Smooth muscle cell (in vitro differentiated cells): ENCODE results near the gene SKIC8. TPM values are rescaled to one million over a fixed set of nuclear protein-coding genes. Genes with fewer than 3 reads are reported as not detected.

Experiments used
- DNase-seq: peaks from one replicate; lab custom pipeline; 2025; ENCODE audit not compliant: unreplicated experiment; lab: John Stamatoyannopoulos, UW
- H2AFZ ChIP-seq: fragments of 200-600 bp; sonication (generic); 2 replicates; pipeline ENCODE4 v1.6.0; 2016; ENCODE audit warnings: antibody characterized with exemption, low read depth, mild to moderate bottlenecking
- H3F3A ChIP-seq: fragments of 200-600 bp; sonication (generic); 2 replicates; pipeline ENCODE4 v1.6.0; 2017; ENCODE audit warnings: antibody characterized with exemption, low read depth
- H3K27ac ChIP-seq: fragments of 200-600 bp; sonication (generic); 2 replicates; pipeline ENCODE4 v1.5.1; 2016; ENCODE audit warnings: low read depth, mild to moderate bottlenecking
- H3K27me3 ChIP-seq: fragments of 200-600 bp; sonication (generic); 2 replicates; pipeline ENCODE4 v1.6.1; 2016; ENCODE audit warnings: low read depth, mild to moderate bottlenecking
- H3K36me3 ChIP-seq: fragments of 200-600 bp; sonication (generic); 2 replicates; pipeline ENCODE4 v1.5.1; 2016; ENCODE audit warnings: low read depth
- H3K4me1 ChIP-seq: fragments of 200-600 bp; sonication (generic); 2 replicates; pipeline ENCODE4 v1.5.1; 2016; ENCODE audit warnings: low read depth
- H3K4me2 ChIP-seq: fragments of 200-600 bp; sonication (generic); 2 replicates; pipeline ENCODE4 v1.6.0; 2016; ENCODE audit warnings: mild to moderate bottlenecking
- H3K4me3 ChIP-seq: fragments of 200-600 bp; sonication (generic); 2 replicates; pipeline ENCODE4 v1.5.1; 2016; ENCODE audit warnings: mild to moderate bottlenecking
- H3K79me2 ChIP-seq: fragments of 200-600 bp; sonication (generic); 2 replicates; pipeline ENCODE4 v1.6.0; 2016; ENCODE audit warnings: low read depth, mild to moderate bottlenecking
- H3K9ac ChIP-seq: fragments of 200-600 bp; sonication (generic); 2 replicates; pipeline ENCODE4 v1.6.0; 2016; ENCODE audit warnings: low read depth
- H3K9me3 ChIP-seq: fragments of 200-600 bp; sonication (generic); replicated peaks from 2 replicates; pipeline ENCODE4 v1.5.1; 2016; ENCODE audit warnings: low read depth
- H4K20me1 ChIP-seq: fragments of 200-600 bp; sonication (generic); 2 replicates; pipeline ENCODE4 v1.6.0; 2016; ENCODE audit warnings: low read depth
- CTCF ChIP-seq: fragments of 200-600 bp; sonication (generic); IDR thresholded peaks from 2 replicates; pipeline ENCODE4 v1.5.1; 2017; ENCODE audit warnings: borderline replicate concordance, mild to moderate bottlenecking, antibody characterized with exemption; ENCODE audit not compliant: insufficient read depth, poor library complexity, severe bottlenecking
- WGBS: methylation state at CpG from one replicate; pipeline ENCODE4 v1.1.7; 2016; ENCODE audit warnings: low lambda C conversion rate; 5-methylcytosine and 5-hydroxymethylcytosine counted together
- polyA plus RNA-seq: library from polyadenylated mRNA; unstranded; fragments of >200 nt; fragmentation: Nextera tagmentation; extraction: Ambion mirVana; gene quantifications from 2 replicates; pipeline ENCODE4 v1.2.1, GENCODE V29; 2016
- total RNA-seq: library from RNA; depleted of rRNA; stranded (reverse); fragments of >200 nt; gene quantifications from 2 replicates; pipeline ENCODE4 v1.2.3, GENCODE V29; 2014

SKIC8 gene
- total and polyA plus RNA-seq, 2 experiments from 2014 or later: 63.6 to 72.9 TPM

DNA sequence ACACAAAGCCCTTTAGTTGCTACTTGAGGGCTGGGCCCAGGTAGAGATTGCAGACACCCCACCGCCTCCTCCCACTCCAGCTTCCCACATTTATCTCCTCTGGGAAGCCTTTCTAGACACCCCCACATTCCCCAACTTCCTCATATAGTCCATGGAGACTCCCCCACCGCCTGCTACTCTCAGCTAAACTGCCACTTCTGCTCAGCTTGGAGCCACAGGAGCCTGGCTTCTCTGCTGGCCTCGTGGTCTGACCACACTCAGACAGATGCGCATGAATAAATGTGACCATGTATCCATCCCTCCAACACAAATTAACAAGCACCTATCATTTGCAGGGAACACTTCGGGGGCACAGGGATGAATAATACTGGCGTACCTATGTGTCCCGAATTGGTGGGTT lies 54.5 kb downstream of the SKIC8 start:
- Histone ChIP-seq H3K27me3 (no peaks in the 10 kb centered on the region), H3K4me3 (no peak overlapping the region), H3K36me3 (no peaks in the 10 kb centered on the region), H3K9me3 (no peaks in the 10 kb centered on the region), H3K79me2 (no peaks in the 10 kb centered on the region), H2AFZ (no peak overlapping the region), H3K4me2 (no peak overlapping the region), H3F3A (no peaks in the 10 kb centered on the region), H3K4me1 (no peaks in the 10 kb centered on the region), H4K20me1 (no peaks in the 10 kb centered on the region), H3K9ac (no peak overlapping the region), H3K27ac (no peak overlapping the region)
- DNase-seq: no peak
- TF ChIP-seq CTCF: no peak
- 59% methylated on average over 7 of the region's 7 CpGs for WGBS

- H3K9ac ChIP-seq: no peak overlapping the region
- H3K27ac ChIP-seq: no peak overlapping the region
- H3K79me2 ChIP-seq: no peaks in the 10 kb centered on the region
- TF ChIP-seq CTCF: no peak
- H3K36me3 ChIP-seq: no peaks in the 10 kb centered on the region
- DNase-seq: no peak
- H3K4me2 ChIP-seq: no peak overlapping the region
- WGBS: 91% methylated on average over 6 of the region's 6 CpGs
- H2AFZ ChIP-seq: no peak overlapping the region
- H3K4me1 ChIP-seq: no peaks in the 10 kb centered on the region
- no peaks in the 10 kb centered on the region for H4K20me1 ChIP-seq
- no peak overlapping the region for H3K4me3 ChIP-seq
- no peaks in the 10 kb centered on the region for H3K9me3 ChIP-seq
- no peaks in the 10 kb centered on the region for H3K27me3 ChIP-seq
- no peaks in the 10 kb centered on the region for H3F3A ChIP-seq
These were observed 55.3 kb downstream of the SKIC8 start for GRCh38 chr15:78244101-78244500.

DNA sequence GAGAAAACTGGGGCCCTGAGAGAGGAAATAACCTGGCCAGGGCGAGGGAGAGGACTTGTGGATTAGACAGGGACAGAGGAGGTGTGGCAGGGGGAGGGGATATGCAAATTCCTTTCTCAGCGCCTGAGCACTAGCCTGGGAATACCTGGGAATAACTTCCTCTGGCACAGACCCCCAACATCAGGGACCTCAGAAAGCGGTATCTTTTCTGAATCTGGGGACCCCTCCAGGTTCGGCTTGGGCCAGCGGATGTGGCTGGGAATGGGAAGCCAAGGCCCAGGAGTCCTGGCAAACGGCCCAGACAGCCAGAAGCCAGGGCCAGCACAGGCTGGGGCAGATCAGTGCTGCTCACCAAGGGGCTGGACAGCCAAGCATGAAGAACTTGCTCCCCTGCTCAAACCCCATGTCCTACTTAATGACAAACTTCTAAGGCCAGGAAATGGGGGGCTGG lies 55.9 kb downstream of the SKIC8 start:
- DNase-seq: no peak
- Histone ChIP-seq H3K79me2 (no peaks in the 10 kb centered on the region), H3F3A (no peaks in the 10 kb centered on the region), H4K20me1 (no peaks in the 10 kb centered on the region), H2AFZ (no peak overlapping the region), H3K27me3 (no peaks in the 10 kb centered on the region), H3K9me3 (no peaks in the 10 kb centered on the region), H3K4me2 (no peak overlapping the region), H3K9ac (no peak overlapping the region), H3K4me3 (no peak overlapping the region), H3K27ac (no peak overlapping the region), H3K36me3 (no peaks in the 10 kb centered on the region), H3K4me1 (no peaks in the 10 kb centered on the region)
- 56% methylated on average over 6 of the region's 6 CpGs for WGBS
- TF ChIP-seq CTCF: no peak

GRCh38 chr15:78243058-78243457 lies 56.4 kb downstream of the SKIC8 start:
- Histone ChIP-seq H3K9me3 (no peaks in the 10 kb centered on the region), H3K27me3 (no peaks in the 10 kb centered on the region), H3K4me1 (no peaks in the 10 kb centered on the region), H3K4me3 (no peak overlapping the region), H3K79me2 (no peaks in the 10 kb centered on the region), H3K4me2 (no peak overlapping the region), H3F3A (no peaks in the 10 kb centered on the region), H3K27ac (no peak overlapping the region), H3K36me3 (no peaks in the 10 kb centered on the region), H3K9ac (no peak overlapping the region), H4K20me1 (no peaks in the 10 kb centered on the region), H2AFZ (no peak overlapping the region)
- TF ChIP-seq CTCF: no peak
- DNase-seq: no peak
- 88% methylated on average over 6 of the region's 6 CpGs for WGBS
